GM10248 (cell line): ENCODE results near the gene CFAP69.

ENCODE experiments used
- CTCF ChIA-PET: fragments of 300-600 bp; sonication (Branson Sonifier 250); formaldehyde crosslinking; extraction: SDS; loops from one replicate; lab custom pipeline; 2021; ENCODE audit warnings: antibody characterized with exemption; lab: Yijun Ruan, JAX
- POLR2A ChIA-PET: fragments of 350-650 bp; sonication (Branson Sonifier 250); formaldehyde crosslinking; extraction: SDS; loops from one replicate; lab custom pipeline; 2020; ENCODE audit warnings: antibody characterized with exemption; lab: Yijun Ruan, JAX
- DNase-seq: peaks from one replicate; pipeline ENCODE4 v3.0.0; 2012; ENCODE audit errors: extremely low spot score
- CTCF ChIP-seq: IDR thresholded peaks from 2 replicates; pipeline ENCODE4 v1.5.1; 2012; ENCODE audit warnings: mild to moderate bottlenecking, low read depth; ENCODE audit errors: extremely low read depth, missing control alignments, control extremely low read depth

CFAP69 gene

GRCh38 chr7:90229682-90230081 lies 15.3 kb upstream of the CFAP69 start:
- no peak for DNase-seq
- ChIA-PET CTCF (interaction anchor here (0.8 to 1.2 kb wide), 4 partner anchors 13 to 36 kb away, joined by 3 to 7 read pairs (median 4); partner anchors contain the start of gene STEAP2), POLR2A (no interaction called here)
- no peak for TF ChIP-seq CTCF

- no peak for DNase-seq
- ChIA-PET POLR2A (no interaction called here), CTCF (interaction anchor here (0.8 to 1.5 kb wide), 2 partner anchors 30 to 36 kb away, joined by 3 read pairs; no protein-coding TSS in a partner anchor)
- no peak for TF ChIP-seq CTCF
Measured at GRCh38 chr7:90230834-90231233, 14.1 kb upstream of the CFAP69 start.

GRCh38 chr7:90231304-90231703 lies 13.7 kb upstream of the CFAP69 start:
- TF ChIP-seq CTCF = no peak
- POLR2A ChIA-PET = no interaction called here
- no peak for DNase-seq
- CTCF ChIA-PET = interaction anchor here (1.5 kb wide), 1 partner anchor 36 kb away, joined by 3 read pairs; no protein-coding TSS in a partner anchor

- ChIA-PET POLR2A (no interaction called here), CTCF (interaction anchor here (0.7 kb wide), 1 partner anchor 21 kb away, joined by 3 read pairs; the partner anchor contains the start of gene STEAP2)
- no peak for DNase-seq
- TF ChIP-seq CTCF = no peak
Measured at GRCh38 chr7:90232430-90232829, 12.5 kb upstream of the CFAP69 start.

- no peak for DNase-seq
- POLR2A ChIA-PET = no interaction called here
- TF ChIP-seq CTCF = no peak
- CTCF ChIA-PET = no interaction called here
Measured at GRCh38 chr7:90233569-90233968, 11.4 kb upstream of the CFAP69 start.

- TF ChIP-seq CTCF = no peak
- ChIA-PET CTCF (interaction anchor here (0.7 kb wide), 1 partner anchor 10 kb away, joined by 3 read pairs; no protein-coding TSS in a partner anchor), POLR2A (no interaction called here)
- no peak for DNase-seq
Measured at GRCh38 chr7:90236721-90237289, 8.2 kb upstream of the CFAP69 start.
